ENCODE results near the gene DGKI. TPM values are rescaled to one million over a fixed set of nuclear protein-coding genes. Genes with fewer than 3 reads are reported as not detected.

The DGKI gene
- total RNA-seq, 1 experiment from 2014 or later = 0.41 TPM

DNA sequence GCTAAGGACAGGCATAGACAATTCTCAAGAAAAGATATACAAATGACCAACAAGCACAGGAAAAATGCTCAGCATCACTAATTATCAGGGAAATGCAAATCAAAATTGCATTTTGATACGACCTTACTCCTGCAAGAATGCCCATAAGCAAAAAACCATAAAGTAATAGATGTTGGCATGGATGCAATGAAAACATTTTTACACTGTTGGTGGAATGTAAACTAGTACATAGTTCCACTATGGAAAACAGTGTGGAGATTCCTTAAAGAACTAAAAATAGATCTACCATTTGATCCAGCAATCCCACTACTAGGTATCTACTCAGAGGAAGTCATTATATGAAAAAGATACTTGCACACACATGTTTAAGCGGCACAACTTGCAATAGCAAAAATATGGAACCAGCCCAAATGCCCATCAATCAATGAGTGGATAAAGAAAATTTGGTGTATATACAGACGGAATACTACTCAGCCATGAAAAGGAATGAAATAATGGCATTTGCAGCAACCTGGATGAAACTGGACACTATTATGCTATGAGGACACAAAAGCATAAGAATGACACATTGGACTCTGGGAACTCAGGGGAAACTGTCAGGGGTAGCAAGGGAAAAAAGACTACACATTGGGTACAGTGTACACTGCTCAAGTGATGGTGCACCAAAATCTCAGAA lies 59.3 kb downstream of the DGKI start:
- no peak overlapping the region for H3K4me2 ChIP-seq
- ChIA-PET CTCF (no interaction called here), POLR2A (ENCODE audit: unreplicated experiment) (no interaction called here)
- H3K79me2 ChIP-seq (ENCODE audit: low read depth) = no peaks in the 10 kb centered on the region
- no peaks in the 10 kb centered on the region for H3K9me2 ChIP-seq (ENCODE audit: insufficient read depth)
- 0 out of 2 replicates have a peak, but pooled peaks cover 7% of the 10 kb centered on the region for H3K27me3 ChIP-seq (ENCODE audit: insufficient read depth, low read depth)
- no peaks in the 10 kb centered on the region for H3K9me3 ChIP-seq (ENCODE audit: insufficient read depth, low read depth)
- BruUV-seq (replicated peaks) = no TSS peak
- no peaks in the 10 kb centered on the region for H3F3A ChIP-seq (ENCODE audit: insufficient read depth, low read depth)
- intact Hi-C loops (cut with micrococcal nuclease; ENCODE audit: unreplicated experiment) = no loop called here
- H3K4me1 ChIP-seq (replicated peaks; ENCODE audit: insufficient read depth) = no peaks in the 10 kb centered on the region
- no peaks in the 10 kb centered on the region for H3K36me3 ChIP-seq (ENCODE audit: low read depth)
- no peaks in the 10 kb centered on the region for H4K20me1 ChIP-seq (ENCODE audit: insufficient read depth)
- H3K4me3 ChIP-seq = no peak overlapping the region
- TF ChIP-seq, protein P1, sequence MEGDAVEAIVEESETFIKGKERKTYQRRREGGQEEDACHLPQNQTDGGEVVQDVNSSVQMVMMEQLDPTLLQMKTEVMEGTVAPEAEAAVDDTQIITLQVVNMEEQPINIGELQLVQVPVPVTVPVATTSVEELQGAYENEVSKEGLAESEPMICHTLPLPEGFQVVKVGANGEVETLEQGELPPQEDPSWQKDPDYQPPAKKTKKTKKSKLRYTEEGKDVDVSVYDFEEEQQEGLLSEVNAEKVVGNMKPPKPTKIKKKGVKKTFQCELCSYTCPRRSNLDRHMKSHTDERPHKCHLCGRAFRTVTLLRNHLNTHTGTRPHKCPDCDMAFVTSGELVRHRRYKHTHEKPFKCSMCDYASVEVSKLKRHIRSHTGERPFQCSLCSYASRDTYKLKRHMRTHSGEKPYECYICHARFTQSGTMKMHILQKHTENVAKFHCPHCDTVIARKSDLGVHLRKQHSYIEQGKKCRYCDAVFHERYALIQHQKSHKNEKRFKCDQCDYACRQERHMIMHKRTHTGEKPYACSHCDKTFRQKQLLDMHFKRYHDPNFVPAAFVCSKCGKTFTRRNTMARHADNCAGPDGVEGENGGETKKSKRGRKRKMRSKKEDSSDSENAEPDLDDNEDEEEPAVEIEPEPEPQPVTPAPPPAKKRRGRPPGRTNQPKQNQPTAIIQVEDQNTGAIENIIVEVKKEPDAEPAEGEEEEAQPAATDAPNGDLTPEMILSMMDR (conservative IDR thresholded peaks at IDR 0.05) = no peak
- TF ChIP-seq EZH2 (IDR thresholded peaks at IDR 0.05; ENCODE audit: low read depth) = no peak
- H3K27ac ChIP-seq = no peak overlapping the region
- DNase-seq = no peak
- H2AFZ ChIP-seq = no peak overlapping the region

DNA sequence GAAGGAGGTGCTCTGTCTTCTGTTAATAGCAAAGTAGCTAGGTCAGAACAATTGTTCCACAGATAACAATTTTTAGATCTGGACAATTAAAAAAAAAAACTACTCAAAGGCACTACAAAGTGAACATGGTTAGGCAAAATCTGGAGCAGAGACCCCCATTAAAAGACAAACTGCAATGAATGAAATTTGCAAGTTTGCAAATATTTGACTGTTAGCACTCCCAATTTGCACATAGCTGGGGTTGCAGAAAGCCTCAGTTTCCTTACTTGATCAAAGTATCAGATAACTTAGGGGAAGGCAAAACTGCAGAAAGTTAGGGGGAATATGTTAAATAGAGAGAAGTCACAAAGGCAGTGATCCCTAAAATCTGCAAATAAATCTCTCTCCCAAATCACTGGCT lies 68.3 kb downstream of the DGKI start:
- DNase-seq = no peak

DNA sequence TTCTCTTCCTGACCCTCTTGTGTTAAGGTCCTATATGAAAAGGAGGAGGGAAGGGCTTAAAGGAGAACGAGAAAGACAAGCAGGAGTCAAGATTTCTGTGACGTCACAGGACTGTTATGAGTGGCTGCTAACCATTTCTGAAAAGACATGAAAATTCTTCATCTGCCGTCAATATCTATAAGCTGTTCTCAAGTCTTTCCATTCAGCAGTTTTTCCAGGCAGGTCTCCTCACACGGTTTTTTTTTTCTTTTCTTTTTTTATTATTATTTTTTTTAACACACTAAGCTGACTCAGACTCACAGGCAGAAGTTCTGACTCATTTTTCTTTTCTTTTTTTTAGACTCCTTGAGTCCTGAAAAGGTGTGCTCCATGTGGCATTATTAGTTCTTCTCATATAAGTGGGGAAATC lies 72.0 kb downstream of the DGKI start:
- H2AFZ ChIP-seq = no peak overlapping the region

More for the DNA sequence above, 68.3 kb downstream of the DGKI start:
- H3K27ac ChIP-seq = no peak overlapping the region
- POLR2A ChIA-PET (ENCODE audit: unreplicated experiment) = no interaction called here
- TF ChIP-seq, protein P1 (conservative IDR thresholded peaks at IDR 0.05) = no peak
- TF ChIP-seq EZH2 (IDR thresholded peaks at IDR 0.05; ENCODE audit: low read depth) = no peak
- CTCF ChIA-PET = no interaction called here
- intact Hi-C loops (cut with micrococcal nuclease; ENCODE audit: unreplicated experiment) = no loop called here
- H3K79me2 ChIP-seq (ENCODE audit: low read depth) = no peaks in the 10 kb centered on the region
- no peak overlapping the region for H3K4me2 ChIP-seq
- H3K27me3 ChIP-seq (ENCODE audit: insufficient read depth, low read depth) = peaks cover 13% of the 10 kb centered on the region; the same call in 1 of the 2 replicates
- no peaks in the 10 kb centered on the region for H4K20me1 ChIP-seq (ENCODE audit: insufficient read depth)
- H2AFZ ChIP-seq = no peak overlapping the region
- no peaks in the 10 kb centered on the region for H3K4me1 ChIP-seq (replicated peaks; ENCODE audit: insufficient read depth)
- no peak overlapping the region for H3K4me3 ChIP-seq
- H3K9me2 ChIP-seq (ENCODE audit: insufficient read depth) = no peaks in the 10 kb centered on the region
- BruUV-seq (replicated peaks) = no TSS peak
- H3K36me3 ChIP-seq (ENCODE audit: low read depth) = no peaks in the 10 kb centered on the region
- no peaks in the 10 kb centered on the region for H3F3A ChIP-seq (ENCODE audit: insufficient read depth, low read depth)
- no peaks in the 10 kb centered on the region for H3K9me3 ChIP-seq (ENCODE audit: insufficient read depth, low read depth)

More for the DNA sequence above, 72.0 kb downstream of the DGKI start:
- no peaks in the 10 kb centered on the region for H3F3A ChIP-seq (ENCODE audit: insufficient read depth, low read depth)
- TF ChIP-seq, protein P1 (conservative IDR thresholded peaks at IDR 0.05) = no peak
- no peak for TF ChIP-seq EZH2 (IDR thresholded peaks at IDR 0.05; ENCODE audit: low read depth)
- no peak overlapping the region for H3K4me2 ChIP-seq
- 0 out of 2 replicates have a peak, but pooled peaks cover 5% of the 10 kb centered on the region for H3K9me2 ChIP-seq (ENCODE audit: insufficient read depth)
- no peak overlapping the region for H3K4me3 ChIP-seq
- H3K36me3 ChIP-seq (ENCODE audit: low read depth) = no peaks in the 10 kb centered on the region
- no peaks in the 10 kb centered on the region for H3K79me2 ChIP-seq (ENCODE audit: low read depth)
- peaks cover 5% of the 10 kb centered on the region; the same call in 1 of the 2 replicates for H3K27me3 ChIP-seq (ENCODE audit: insufficient read depth, low read depth)
- H3K4me1 ChIP-seq (replicated peaks; ENCODE audit: insufficient read depth) = no peaks in the 10 kb centered on the region
- no peak overlapping the region for H3K27ac ChIP-seq
- no TSS peak for BruUV-seq (replicated peaks)
- H3K9me3 ChIP-seq (ENCODE audit: insufficient read depth, low read depth) = no peaks in the 10 kb centered on the region
- CTCF ChIA-PET = no interaction called here
- DNase-seq = no peak
- intact Hi-C loops (cut with micrococcal nuclease; ENCODE audit: unreplicated experiment) = no loop called here
- H4K20me1 ChIP-seq (ENCODE audit: insufficient read depth) = no peaks in the 10 kb centered on the region
- POLR2A ChIA-PET (ENCODE audit: unreplicated experiment) = no interaction called here
